ENCODE data around the gene CFTR.

The CFTR gene

GRCh38 chr7:117472335-117472734 is 7.5 kb upstream of the CFTR start:
- no peak for TF ChIP-seq CTCF (IDR thresholded peaks at IDR 0.05; ENCODE audit: unreplicated experiment in 3 of 3)
- Mint-ChIP-seq H3K9me3 (no peaks in the 10 kb centered on the region), H3K27me3 (ENCODE audit: low read depth) (peaks cover 21% of the 10 kb centered on the region), H3K4me3 (no peak overlapping the region), H3K4me1 (no peaks in the 10 kb centered on the region), H3K27ac (no peak overlapping the region), H3K36me3 (ENCODE audit: low read depth) (no peaks in the 10 kb centered on the region)

GRCh38 chr7:117476557-117477215 is 3.1 kb upstream of the CFTR start:
- Mint-ChIP-seq H3K4me3 (no peak overlapping the region), H3K4me1 (peaks cover 11% of the 10 kb centered on the region), H3K36me3 (ENCODE audit: low read depth) (no peaks in the 10 kb centered on the region), H3K27me3 (ENCODE audit: low read depth) (peaks cover 59% of the 10 kb centered on the region), H3K27ac (no peak overlapping the region), H3K9me3 (no peaks in the 10 kb centered on the region)
- no peak for TF ChIP-seq CTCF (IDR thresholded peaks at IDR 0.05; ENCODE audit: unreplicated experiment in 3 of 3)

- Mint-ChIP-seq H3K4me1 (peaks cover 11% of the 10 kb centered on the region), H3K27ac (peak overlapping the region in 1 of 3 experiments; percentile 42), H3K36me3 (ENCODE audit: low read depth) (no peaks in the 10 kb centered on the region), H3K4me3 (peak overlapping the region; percentile 83 to 86 (median 84)), H3K9me3 (no peaks in the 10 kb centered on the region), H3K27me3 (ENCODE audit: low read depth) (peaks cover 63% of the 10 kb centered on the region)
- no peak for TF ChIP-seq CTCF (IDR thresholded peaks at IDR 0.05; ENCODE audit: unreplicated experiment in 3 of 3)
Measured at GRCh38 chr7:117478836-117479224, 995 bp upstream of the CFTR start.

GRCh38 chr7:117480055-117480362 is 184 bp downstream of the CFTR start:
- Mint-ChIP-seq H3K4me3 (peak overlapping the region; percentile 83 to 86 (median 84)), H3K36me3 (ENCODE audit: low read depth) (no peaks in the 10 kb centered on the region), H3K27ac (no peak overlapping the region), H3K4me1 (peaks cover 11% of the 10 kb centered on the region), H3K9me3 (no peaks in the 10 kb centered on the region), H3K27me3 (ENCODE audit: low read depth) (peaks cover 63% of the 10 kb centered on the region)
- TF ChIP-seq CTCF (IDR thresholded peaks at IDR 0.05; ENCODE audit: unreplicated experiment in 3 of 3): no peak

GRCh38 chr7:117480978-117481377 is 1.2 kb downstream of the CFTR start:
- TF ChIP-seq CTCF (IDR thresholded peaks at IDR 0.05; ENCODE audit: unreplicated experiment in 3 of 3): no peak

GRCh38 chr7:117485118-117485620 is 5.3 kb downstream of the CFTR start:
- Mint-ChIP-seq H3K9me3 (no peaks in the 10 kb centered on the region), H3K27ac (no peak overlapping the region), H3K27me3 (ENCODE audit: low read depth) (peaks cover 19% of the 10 kb centered on the region), H3K36me3 (ENCODE audit: low read depth) (no peaks in the 10 kb centered on the region), H3K4me3 (no peak overlapping the region), H3K4me1 (peaks cover 2% of the 10 kb centered on the region)
- TF ChIP-seq CTCF (IDR thresholded peaks at IDR 0.05; ENCODE audit: unreplicated experiment in 3 of 3): no peak

More at GRCh38 chr7:117480978-117481377, 1.2 kb downstream of the CFTR start:
- Mint-ChIP-seq H3K4me3 (peak overlapping the region; percentile 31 to 57 (median 38)), H3K4me1 (peaks cover 11% of the 10 kb centered on the region), H3K27ac (no peak overlapping the region), H3K9me3 (no peaks in the 10 kb centered on the region), H3K36me3 (ENCODE audit: low read depth) (no peaks in the 10 kb centered on the region), H3K27me3 (ENCODE audit: low read depth) (peaks cover 54% of the 10 kb centered on the region)
